GM19463 (cell line): ENCODE results near the gene ASB7.
"Not testable (repeated sequence)": the region's sequence is repeated elsewhere in the genome, so short reads cannot be mapped to it uniquely, and the experiment has no call there.

ENCODE experiments used
- ATAC-seq: cut with Tn5 transposase; IDR thresholded peaks from one replicate; pipeline ENCODE4 v1.9.1; 2021; ENCODE audit warnings: mild to moderate bottlenecking, moderate library complexity; ENCODE audit not compliant: unreplicated experiment

ASB7 gene, protein sequence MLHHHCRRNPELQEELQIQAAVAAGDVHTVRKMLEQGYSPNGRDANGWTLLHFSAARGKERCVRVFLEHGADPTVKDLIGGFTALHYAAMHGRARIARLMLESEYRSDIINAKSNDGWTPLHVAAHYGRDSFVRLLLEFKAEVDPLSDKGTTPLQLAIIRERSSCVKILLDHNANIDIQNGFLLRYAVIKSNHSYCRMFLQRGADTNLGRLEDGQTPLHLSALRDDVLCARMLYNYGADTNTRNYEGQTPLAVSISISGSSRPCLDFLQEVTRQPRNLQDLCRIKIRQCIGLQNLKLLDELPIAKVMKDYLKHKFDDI

DNA sequence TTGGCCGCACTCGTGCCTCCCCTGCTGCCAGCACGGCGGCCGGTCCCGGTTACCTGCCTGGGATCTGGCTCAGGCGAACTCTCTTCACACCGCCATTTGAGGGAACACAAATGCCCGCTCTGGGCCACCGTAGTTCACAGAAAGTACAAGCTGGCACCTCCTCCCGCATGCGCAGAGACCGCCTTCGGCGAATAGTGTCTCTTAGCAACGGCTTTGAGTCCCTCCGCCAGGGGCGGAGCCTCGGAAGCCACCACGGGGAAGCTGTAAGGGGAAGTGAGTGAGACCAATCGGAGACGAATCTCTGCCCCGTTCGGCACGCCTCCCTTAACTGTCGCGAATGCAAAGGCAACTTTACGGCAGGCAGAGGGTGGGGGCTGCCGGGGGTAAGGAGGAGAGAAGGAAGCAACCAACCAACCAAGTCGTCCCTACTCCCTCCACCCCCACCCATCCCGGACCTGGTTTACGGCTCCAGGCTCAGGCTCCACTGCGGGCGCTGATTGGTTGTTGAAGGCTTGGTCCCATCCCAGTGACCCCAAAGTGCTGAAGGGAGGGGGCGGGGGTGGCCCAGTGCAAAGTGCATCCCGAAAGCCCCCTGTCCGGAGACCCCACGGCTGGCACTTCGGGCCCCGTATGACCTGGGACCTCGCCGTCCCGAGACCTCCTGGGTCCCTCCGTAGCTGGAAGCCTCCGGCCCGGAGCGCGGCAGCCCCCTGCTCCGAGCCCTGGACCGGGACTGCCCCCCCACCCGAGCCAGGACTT, at the start of gene ASB7, which contains the start of gene LINS1:
Gene ASB7 (plus strand): TSS at position 526 of the 759 bp plus-strand sequence. CDS start 9,628 bp downstream, outside the sequence.
Gene LINS1 (minus strand): TSS at position 121 of the 759 bp plus-strand sequence. CDS start 21,342 bp downstream, outside the sequence.
- peak; percentile 84 for ATAC-seq

- ATAC-seq: no peak
Measured at GRCh38 chr15:100553468-100553867, 48.9 kb upstream of the ASB7 start.

GRCh38 chr15:100558771-100559254, 43.6 kb upstream of the ASB7 start:
- ATAC-seq: no peak

- ATAC-seq: no peak
Measured at GRCh38 chr15:100559330-100559729, 43.1 kb upstream of the ASB7 start.

DNA sequence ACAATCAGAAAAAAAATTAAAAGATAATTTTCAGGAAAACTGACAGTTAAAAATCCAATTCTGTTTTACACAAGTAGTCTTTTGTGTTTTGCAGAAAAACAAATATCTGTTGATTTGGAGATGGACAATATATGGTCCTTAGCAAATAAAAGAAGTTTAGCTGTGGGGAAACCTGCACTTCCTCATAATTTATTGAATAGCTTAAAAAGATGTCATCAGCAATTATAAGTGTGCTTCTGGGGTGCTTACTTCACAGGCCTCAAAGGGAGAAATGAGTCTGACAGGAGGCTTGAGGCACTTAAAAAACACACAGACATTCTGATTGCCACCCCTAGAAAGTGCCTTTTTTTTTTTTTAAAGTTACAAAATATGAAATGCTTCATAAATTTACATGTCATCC, 42.1 kb upstream of the ASB7 start:
- ATAC-seq: no peak

DNA sequence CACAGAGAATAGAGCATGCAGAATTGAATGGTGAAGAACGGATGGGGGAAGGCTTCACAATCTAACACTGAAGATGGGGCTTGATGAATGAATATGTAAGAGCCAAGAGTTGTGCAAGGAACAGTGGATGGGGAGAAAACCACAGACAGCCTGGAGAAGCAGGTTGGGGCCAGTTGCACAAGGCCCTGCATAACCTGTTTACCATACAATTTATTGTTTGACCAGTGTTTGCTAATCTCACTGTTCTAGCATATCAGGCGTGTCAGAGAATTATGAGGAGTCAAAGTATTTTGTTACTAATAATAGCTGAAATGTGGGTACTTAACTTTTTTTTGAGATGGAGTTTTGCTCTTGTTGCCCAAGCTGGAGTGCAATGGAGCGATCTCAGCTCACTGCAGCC, 36.8 kb upstream of the ASB7 start:
- ATAC-seq: no peak

- ATAC-seq: no peak
Measured at GRCh38 chr15:100566850-100567628, 35.4 kb upstream of the ASB7 start.

DNA sequence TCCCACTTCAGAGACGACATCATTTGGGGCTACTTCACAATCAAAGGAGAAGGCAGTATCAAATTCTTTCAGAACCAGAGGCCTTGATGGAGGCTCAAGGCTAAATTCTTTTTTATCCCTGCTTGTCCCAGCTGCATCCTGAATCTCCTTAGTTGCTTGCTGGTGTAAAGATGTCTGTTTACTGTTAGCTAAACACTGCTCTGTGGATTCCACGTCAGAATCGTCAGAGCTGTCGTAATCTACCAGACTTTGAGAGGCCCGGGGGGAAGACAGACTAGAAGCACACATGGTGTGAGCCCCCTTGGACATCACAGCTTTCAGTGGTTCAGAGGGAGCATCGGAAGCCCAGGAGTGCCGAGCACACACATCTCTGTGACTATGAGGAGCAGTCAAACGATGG, 33.0 kb upstream of the ASB7 start:
- ATAC-seq: no peak

DNA sequence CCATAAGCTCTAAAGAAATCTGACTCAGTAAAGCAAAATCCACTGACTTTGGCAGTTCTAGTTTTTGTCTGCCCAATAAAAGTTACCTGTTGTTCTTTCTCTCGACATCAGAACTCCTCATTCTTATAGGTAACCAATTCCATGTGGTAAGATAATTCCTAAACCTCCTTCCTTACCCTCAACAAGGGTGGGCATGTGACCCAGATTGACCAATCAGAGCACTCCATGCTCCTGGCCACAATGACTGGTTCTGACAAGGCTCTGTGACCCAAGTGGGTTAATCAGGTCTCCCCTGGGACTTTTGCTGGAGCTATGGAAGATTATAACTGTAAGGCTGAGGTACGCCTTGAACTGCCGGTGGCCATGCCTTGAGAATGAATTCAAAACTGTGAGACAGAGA, 32.1 kb upstream of the ASB7 start:
- ATAC-seq: no peak

DNA sequence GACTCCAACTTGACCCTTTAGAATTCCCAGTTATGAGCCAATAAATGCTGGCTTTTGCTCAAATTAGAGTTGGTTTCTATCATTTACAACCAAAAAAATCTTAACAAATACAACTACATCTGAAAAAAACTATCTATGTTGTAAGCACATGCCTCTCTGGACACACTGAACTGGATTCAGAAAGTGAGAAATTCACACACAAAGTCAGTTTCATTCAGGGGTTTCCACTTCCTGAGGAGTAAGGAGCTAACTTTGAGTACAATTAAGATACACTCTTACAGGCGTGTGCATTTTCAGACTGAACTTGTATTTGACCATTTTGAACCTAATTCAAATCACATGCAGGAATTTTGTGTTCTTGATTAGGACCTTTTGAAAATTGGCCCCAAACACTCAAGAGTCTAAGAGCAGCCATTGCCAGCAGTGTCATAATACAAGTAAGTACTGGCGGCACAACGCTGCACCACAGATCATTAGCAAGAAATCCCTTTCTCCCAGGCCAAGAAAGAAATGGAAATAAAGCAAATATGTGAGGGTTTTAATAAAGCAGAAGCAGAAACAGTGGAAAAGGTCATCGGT, 31.6 kb upstream of the ASB7 start:
- peak; percentile 53 for ATAC-seq

- no peak for ATAC-seq
Measured at GRCh38 chr15:100571592-100572167, 30.7 kb upstream of the ASB7 start.

DNA sequence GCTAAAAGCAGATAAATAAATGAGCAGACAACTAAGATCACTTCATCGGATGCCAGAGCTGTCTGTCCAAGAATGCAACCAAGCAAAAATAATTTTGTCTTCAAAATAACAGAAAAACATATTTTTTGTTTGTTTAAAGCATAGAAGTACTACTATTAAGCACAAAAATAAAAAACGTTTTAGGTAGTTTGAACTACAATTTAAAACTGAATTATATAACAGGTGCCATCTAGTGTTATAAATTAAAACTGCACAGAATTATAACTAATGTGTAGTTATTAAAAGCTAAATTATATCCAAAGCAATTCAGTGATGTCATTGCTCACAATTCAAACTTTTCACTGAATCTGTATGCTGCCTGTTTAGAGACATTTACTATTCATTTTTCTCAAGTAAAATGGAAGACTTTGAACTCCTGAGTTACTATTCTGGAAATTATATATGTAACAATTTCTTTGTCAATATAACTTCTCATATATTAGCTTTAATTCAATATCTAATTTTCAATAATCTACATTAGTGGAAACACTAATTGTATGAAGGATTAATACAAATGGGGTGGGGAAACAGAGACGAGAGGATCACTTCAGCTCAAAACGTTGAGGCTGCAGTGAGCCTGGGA, 29.9 kb upstream of the ASB7 start:
- no peak for ATAC-seq

DNA sequence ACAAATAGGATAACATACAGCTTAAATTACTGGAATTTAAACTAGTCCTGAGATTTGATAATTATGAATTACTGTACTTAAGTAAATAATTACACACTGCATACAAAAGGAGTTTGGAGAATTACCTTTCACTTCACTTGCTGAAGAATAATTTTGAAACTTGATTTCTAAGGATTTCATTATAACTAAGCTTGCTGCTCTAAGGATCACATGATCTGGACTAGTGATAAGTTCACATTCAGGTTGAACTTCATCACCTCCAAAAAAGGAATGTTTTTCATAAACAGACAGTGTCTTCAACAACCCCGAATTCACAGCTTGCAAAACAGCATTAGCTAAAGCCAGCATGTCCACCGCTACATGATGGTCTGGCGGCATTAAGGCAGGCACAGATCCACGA, 28.9 kb upstream of the ASB7 start:
- ATAC-seq: no peak

DNA sequence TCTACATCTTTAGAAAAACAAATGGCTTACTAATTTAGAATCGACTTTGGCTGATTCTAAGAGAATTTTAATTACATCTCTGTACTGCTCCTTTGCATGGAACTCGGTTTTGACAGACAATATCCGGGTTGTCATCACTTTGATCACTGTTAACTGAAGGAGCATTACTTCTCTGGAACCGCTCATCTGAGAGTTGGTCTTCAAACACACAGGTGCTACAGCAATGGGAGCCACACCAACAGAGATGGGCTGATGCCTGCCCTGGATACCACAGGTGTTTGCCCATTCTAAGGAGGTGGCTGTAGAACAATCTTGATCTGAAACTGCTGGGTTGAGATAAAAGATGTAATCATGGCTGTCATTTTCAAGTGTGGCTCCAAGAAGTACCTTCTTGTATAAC, 22.0 kb upstream of the ASB7 start:
- no peak for ATAC-seq

DNA sequence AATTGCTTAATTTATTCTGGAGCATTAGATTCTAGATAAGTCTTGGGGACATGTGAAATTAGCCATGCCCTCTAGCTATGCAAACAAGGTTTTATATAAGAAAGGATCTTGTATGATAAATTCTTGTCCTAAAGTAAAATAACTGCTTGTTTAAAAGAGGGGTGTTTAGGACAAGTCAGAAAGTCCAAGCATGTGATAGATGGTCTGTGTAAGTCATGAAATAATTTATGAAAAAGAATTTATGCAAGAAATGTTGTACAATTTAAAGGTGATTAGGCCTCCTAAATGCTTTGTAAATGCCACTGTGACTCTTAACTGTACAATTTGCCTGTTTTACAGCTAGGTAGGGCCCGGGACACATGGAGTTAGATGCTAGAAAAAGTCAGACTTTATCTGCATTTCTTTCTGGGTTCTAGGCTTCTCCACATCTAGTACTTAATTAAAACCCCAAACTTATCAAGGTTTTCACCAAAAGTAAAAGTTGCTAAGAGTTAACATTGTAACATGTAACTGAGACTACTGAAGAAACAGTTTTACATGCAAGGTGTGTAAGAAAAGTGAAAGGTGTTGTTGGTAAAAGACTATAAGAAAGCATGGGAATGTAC, 13.6 kb upstream of the ASB7 start:
- no peak for ATAC-seq

GRCh38 chr15:100591163-100591562, 11.2 kb upstream of the ASB7 start:
- ATAC-seq: not testable (repeated sequence)

DNA sequence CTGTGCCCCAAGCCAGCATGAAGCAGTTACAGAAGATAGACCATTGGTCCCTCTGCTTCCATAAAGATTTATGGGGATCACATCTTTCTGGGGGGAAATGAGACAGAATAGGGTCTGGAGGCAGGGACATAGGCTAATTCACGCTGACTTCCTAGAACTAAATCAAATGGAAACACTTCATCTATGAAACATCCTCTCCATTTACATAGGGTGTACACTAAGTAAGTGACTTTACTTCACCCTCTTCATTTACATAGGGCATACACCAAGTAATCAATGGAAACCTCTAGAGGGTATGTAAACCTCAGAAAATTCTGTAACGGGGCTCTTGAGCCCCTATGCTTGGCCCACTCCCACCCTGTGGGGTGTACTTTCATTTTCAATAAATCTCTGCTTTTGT, 10.6 kb upstream of the ASB7 start:
- ATAC-seq: no peak

GRCh38 chr15:100592898-100593297, 9.5 kb upstream of the ASB7 start:
- ATAC-seq: no peak

DNA sequence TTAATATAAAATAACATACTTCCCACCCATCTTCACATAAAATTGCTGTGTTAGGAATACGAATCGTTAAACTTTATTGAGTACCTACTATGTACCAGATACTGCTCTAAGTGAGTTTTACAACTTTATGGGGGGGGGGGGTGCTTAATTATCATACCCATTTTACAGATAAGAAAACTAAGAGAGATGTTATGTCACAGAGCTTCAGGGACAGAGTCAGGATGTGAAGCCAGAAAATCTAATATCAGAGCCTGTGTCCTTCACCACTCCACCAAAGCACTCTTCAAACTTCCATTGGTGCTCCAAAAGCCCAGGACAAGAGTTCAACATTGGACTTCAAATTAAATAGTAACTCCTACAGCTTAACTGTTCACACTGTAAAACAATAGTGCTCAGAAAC, 9.0 kb upstream of the ASB7 start:
- no peak for ATAC-seq

- ATAC-seq: no peak
Measured at GRCh38 chr15:100595964-100596363, 6.4 kb upstream of the ASB7 start.
